ENCODE results near the gene SEMA3C.

Gene SEMA3C

DNA sequence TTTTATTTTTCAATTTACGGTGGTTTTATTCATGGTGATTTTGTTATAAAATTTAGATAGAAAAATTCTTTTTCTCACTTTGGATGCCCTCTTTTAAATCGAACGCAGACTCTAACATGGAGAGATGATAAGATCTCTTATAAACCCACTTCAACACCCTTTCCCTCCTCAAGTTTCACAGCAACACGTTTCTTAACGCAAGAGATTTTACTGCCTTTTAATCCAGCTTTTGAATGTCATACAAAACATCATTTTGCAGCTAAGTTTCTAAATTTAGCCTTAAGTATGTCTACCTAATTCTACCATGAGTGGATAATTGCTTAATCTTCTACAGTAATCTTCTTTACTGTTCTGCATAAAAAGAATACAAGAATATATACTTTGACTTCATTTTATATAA lies 70.0 kb downstream of the SEMA3C start (continued):
- TF ChIP-seq, protein P1, sequence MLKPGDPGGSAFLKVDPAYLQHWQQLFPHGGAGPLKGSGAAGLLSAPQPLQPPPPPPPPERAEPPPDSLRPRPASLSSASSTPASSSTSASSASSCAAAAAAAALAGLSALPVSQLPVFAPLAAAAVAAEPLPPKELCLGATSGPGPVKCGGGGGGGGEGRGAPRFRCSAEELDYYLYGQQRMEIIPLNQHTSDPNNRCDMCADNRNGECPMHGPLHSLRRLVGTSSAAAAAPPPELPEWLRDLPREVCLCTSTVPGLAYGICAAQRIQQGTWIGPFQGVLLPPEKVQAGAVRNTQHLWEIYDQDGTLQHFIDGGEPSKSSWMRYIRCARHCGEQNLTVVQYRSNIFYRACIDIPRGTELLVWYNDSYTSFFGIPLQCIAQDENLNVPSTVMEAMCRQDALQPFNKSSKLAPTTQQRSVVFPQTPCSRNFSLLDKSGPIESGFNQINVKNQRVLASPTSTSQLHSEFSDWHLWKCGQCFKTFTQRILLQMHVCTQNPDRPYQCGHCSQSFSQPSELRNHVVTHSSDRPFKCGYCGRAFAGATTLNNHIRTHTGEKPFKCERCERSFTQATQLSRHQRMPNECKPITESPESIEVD (tag by site-specific recombination; IDR thresholded peaks at IDR 0.05), result peak; percentile 98
- TF ChIP-seq, protein P2, sequence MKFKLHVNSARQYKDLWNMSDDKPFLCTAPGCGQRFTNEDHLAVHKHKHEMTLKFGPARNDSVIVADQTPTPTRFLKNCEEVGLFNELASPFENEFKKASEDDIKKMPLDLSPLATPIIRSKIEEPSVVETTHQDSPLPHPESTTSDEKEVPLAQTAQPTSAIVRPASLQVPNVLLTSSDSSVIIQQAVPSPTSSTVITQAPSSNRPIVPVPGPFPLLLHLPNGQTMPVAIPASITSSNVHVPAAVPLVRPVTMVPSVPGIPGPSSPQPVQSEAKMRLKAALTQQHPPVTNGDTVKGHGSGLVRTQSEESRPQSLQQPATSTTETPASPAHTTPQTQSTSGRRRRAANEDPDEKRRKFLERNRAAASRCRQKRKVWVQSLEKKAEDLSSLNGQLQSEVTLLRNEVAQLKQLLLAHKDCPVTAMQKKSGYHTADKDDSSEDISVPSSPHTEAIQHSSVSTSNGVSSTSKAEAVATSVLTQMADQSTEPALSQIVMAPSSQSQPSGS (tag by site-specific recombination; IDR thresholded peaks at IDR 0.05; ENCODE audit: low read depth), result 0 out of 2 replicates have a peak, but pooled peaks have one; percentile 8
- TF ChIP-seq ZNF16 (tag by site-specific recombination; IDR thresholded peaks at IDR 0.05; ENCODE audit: low read depth) (no peak), TCF7L2 (IDR thresholded peaks at IDR 0.05; ENCODE audit: borderline replicate concordance, low read depth, low read length) (peak; percentile 22; the same call in 1 of the 2 replicates), SCRT2 (tag by site-specific recombination; IDR thresholded peaks at IDR 0.05) (peak; percentile 92), ZNF24 (tag by site-specific recombination; IDR thresholded peaks at IDR 0.05) (0 out of 2 replicates have a peak, but pooled peaks have one; percentile 54), ZNF404 (tag by site-specific recombination; IDR thresholded peaks at IDR 0.05) (no peak), ZSCAN23 (tag by site-specific recombination; IDR thresholded peaks at IDR 0.05) (no peak), ZBTB21 (tag by site-specific recombination; IDR thresholded peaks at IDR 0.05) (peak; percentile 58; the same call in 1 of the 2 replicates), GLI2 (tag by site-specific recombination; IDR thresholded peaks at IDR 0.05; ENCODE audit: borderline replicate concordance, low read depth) (peak; percentile 27; the same call in 1 of the 2 replicates), OVOL3 (tag by site-specific recombination; IDR thresholded peaks at IDR 0.05) (no peak), ZNF629 (tag by site-specific recombination; IDR thresholded peaks at IDR 0.05) (peak; percentile 88), ZBTB17 (tag by site-specific recombination; IDR thresholded peaks at IDR 0.05) (peak; percentile 60), ZFP41 (tag by site-specific recombination; IDR thresholded peaks at IDR 0.05; ENCODE audit: borderline replicate concordance) (no peak), GFI1B (tag by site-specific recombination; IDR thresholded peaks at IDR 0.05) (no peak), ZXDB (tag by site-specific recombination; IDR thresholded peaks at IDR 0.05) (peak; percentile 66; the same call in 1 of the 2 replicates), TRIM28 (IDR thresholded peaks at IDR 0.05; ENCODE audit: borderline replicate concordance, low read length) (no peak), ZNF394 (tag by site-specific recombination; IDR thresholded peaks at IDR 0.05; ENCODE audit: borderline replicate concordance) (no peak), ZNF585B (tag by site-specific recombination; IDR thresholded peaks at IDR 0.05) (no peak), ZNF549 (tag by site-specific recombination; IDR thresholded peaks at IDR 0.05) (no peak), ZNF324 (tag by site-specific recombination; IDR thresholded peaks at IDR 0.05) (no peak), KLF8 (tag by site-specific recombination; IDR thresholded peaks at IDR 0.05) (peak; percentile 78)
- TF ChIP-seq, protein P3, sequence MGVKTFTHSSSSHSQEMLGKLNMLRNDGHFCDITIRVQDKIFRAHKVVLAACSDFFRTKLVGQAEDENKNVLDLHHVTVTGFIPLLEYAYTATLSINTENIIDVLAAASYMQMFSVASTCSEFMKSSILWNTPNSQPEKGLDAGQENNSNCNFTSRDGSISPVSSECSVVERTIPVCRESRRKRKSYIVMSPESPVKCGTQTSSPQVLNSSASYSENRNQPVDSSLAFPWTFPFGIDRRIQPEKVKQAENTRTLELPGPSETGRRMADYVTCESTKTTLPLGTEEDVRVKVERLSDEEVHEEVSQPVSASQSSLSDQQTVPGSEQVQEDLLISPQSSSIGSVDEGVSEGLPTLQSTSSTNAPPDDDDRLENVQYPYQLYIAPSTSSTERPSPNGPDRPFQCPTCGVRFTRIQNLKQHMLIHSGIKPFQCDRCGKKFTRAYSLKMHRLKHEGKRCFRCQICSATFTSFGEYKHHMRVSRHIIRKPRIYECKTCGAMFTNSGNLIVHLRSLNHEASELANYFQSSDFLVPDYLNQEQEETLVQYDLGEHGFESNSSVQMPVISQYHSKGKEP (tag by site-specific recombination; IDR thresholded peaks at IDR 0.05), result peak; percentile 69
- TF ChIP-seq, protein P4, sequence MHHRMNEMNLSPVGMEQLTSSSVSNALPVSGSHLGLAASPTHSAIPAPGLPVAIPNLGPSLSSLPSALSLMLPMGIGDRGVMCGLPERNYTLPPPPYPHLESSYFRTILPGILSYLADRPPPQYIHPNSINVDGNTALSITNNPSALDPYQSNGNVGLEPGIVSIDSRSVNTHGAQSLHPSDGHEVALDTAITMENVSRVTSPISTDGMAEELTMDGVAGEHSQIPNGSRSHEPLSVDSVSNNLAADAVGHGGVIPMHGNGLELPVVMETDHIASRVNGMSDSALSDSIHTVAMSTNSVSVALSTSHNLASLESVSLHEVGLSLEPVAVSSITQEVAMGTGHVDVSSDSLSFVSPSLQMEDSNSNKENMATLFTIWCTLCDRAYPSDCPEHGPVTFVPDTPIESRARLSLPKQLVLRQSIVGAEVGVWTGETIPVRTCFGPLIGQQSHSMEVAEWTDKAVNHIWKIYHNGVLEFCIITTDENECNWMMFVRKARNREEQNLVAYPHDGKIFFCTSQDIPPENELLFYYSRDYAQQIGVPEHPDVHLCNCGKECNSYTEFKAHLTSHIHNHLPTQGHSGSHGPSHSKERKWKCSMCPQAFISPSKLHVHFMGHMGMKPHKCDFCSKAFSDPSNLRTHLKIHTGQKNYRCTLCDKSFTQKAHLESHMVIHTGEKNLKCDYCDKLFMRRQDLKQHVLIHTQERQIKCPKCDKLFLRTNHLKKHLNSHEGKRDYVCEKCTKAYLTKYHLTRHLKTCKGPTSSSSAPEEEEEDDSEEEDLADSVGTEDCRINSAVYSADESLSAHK (tag by site-specific recombination; IDR thresholded peaks at IDR 0.05), result peak; percentile 77
- TF ChIP-seq, protein P5, sequence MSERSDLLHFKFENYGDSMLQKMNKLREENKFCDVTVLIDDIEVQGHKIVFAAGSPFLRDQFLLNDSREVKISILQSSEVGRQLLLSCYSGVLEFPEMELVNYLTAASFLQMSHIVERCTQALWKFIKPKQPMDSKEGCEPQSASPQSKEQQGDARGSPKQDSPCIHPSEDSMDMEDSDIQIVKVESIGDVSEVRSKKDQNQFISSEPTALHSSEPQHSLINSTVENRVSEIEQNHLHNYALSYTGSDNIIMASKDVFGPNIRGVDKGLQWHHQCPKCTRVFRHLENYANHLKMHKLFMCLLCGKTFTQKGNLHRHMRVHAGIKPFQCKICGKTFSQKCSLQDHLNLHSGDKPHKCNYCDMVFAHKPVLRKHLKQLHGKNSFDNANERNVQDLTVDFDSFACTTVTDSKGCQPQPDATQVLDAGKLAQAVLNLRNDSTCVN (tag by site-specific recombination; optimal IDR thresholded peaks at IDR 0.05), result no peak
- TF ChIP-seq, protein P6, sequence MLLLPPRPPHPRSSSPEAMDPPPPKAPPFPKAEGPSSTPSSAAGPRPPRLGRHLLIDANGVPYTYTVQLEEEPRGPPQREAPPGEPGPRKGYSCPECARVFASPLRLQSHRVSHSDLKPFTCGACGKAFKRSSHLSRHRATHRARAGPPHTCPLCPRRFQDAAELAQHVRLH (tag by site-specific recombination; IDR thresholded peaks at IDR 0.05), result peak; percentile 91
- TF ChIP-seq, protein P7, sequence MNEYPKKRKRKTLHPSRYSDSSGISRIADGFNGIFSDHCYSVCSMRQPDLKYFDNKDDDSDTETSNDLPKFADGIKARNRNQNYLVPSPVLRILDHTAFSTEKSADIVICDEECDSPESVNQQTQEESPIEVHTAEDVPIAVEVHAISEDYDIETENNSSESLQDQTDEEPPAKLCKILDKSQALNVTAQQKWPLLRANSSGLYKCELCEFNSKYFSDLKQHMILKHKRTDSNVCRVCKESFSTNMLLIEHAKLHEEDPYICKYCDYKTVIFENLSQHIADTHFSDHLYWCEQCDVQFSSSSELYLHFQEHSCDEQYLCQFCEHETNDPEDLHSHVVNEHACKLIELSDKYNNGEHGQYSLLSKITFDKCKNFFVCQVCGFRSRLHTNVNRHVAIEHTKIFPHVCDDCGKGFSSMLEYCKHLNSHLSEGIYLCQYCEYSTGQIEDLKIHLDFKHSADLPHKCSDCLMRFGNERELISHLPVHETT (tag by site-specific recombination; IDR thresholded peaks at IDR 0.05), result peak; percentile 76
